NCI-H2107 (cell line): ENCODE data around the gene SHB.
"Not testable (repeated sequence)": the region's sequence is repeated elsewhere in the genome, so short reads cannot be mapped to it uniquely, and the experiment has no call there.

ENCODE experiments used
- DNase-seq: peaks from one replicate; lab custom pipeline; 2025; lab: John Stamatoyannopoulos, UW

The SHB gene

GRCh38 chr9:37918665-37919170 lies 150.3 kb downstream of the SHB start:
- DNase-seq = no peak

- no peak for DNase-seq
Measured at GRCh38 chr9:37917801-37918664, 151.0 kb downstream of the SHB start.

GRCh38 chr9:37917313-37917731 lies 151.7 kb downstream of the SHB start:
- no peak for DNase-seq

DNA sequence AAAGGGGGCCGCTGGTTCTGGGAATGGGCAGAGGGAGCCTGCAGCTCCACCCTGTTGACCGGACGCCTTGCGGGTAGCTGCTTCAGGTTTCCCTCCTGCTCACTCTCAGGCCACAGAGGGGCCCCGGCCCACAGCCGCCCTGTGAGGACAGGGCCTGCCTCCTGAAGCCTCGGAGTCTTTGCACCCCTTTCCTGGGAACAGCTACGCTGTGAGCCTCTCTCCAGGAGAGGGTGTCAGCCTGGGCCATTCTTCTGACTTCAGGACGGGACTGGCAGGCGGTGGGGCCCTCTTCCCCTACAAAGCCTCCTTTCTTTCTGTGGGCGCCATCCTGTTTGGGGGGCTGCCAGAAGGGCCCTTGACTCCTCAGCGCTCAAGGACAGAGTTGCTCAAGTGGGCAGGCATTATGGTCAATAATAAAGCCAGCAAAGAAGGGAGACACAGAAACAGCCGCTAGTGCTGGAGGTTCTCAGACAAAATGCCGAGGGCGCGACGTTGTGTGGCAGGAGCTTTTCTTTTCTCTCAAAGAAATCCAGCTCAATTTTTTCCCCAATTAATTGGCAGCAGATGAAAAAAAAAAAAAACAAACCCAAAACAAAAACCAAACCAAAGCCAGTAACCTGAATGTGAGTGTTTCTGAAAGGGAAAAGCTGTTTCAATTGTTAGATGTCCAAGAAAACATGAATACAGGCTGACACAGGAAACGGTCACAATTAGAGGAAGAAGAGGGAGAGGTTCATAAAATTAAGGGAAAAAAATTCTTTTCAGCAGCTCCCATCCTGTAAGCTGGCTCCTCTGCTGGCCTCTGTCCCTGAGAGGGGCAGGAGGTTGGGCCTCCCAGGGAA lies 152.3 kb downstream of the SHB start:
- DNase-seq = no peak

GRCh38 chr9:37915911-37916470 lies 153.0 kb downstream of the SHB start:
- DNase-seq = no peak

GRCh38 chr9:37914701-37915358 lies 154.2 kb downstream of the SHB start:
- DNase-seq = no peak

GRCh38 chr9:37914154-37914551 lies 154.9 kb downstream of the SHB start:
- DNase-seq = no peak

DNA sequence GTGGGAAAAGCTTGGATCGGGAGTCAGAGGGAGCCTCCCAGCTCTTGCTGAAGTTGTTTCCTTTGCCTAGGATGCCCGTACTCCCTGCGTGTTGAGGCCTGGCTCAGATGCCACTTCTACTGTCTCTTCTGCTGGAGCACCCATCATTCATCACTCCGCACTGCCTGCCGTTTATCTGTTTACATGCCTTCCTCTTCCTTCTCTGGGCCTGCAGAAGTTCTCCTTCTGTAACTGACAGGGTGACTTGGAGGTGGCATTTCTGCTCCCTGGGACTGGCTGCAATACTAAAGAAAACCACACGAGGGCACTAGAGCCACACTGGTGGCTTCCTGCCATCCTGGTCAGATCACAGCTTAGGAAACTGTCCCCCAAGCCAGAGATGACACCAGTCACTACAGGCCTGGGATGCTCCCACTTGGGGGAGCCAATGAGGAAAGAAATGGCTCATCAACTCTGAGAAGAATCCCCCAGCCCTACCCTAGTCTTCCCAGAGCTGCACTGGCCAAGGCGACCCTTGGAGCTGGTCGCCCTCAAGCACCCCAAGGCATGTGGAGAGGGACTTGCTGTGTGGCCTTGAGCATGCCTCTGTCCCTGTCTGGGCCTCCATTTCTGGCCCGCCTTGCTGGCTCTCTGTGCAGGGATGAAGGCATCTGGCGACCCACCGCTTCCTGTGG lies 155.4 kb downstream of the SHB start:
- peak; percentile 68 for DNase-seq

DNA sequence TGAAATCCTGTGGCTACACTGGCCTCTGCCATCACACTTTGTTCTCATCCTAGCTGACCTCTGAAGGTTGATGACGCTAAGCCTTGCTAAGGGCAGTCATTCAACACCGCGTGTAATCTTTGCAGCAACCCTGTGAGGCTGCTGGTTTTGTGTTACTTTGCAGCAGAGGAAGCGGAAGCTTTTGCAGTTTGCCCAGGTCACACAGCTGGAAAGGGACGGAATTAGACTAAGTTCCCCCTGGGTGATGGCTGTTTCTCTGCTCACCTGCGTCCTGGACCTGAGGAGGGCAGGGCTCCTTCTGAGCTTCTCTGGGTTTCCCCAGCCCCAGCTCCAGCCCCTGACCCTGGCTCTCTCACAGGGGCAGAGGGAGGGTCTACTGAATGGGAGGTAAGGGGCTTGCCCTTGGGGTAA lies 157.8 kb downstream of the SHB start:
- no peak for DNase-seq

DNA sequence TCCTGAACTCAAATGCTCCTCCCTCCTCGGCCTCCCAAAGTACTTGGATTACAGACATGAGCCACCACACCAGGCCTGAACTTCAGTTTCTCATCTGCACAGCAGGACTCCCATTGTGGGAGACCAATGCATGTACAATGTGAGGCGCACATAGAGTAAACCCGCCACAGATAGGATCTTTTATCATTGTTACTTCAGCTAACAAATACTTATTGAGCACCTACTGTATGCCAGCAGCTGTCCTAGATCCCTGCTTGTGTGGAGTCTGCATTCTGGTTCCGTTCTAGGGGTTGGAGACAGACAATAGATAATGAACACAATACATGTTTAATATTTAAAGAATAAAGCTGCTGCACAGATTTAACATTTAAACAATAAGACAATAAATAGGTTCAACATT lies 158.8 kb downstream of the SHB start:
- no peak for DNase-seq

- DNase-seq = not testable (repeated sequence)
Measured at GRCh38 chr9:37909836-37910235, 159.2 kb downstream of the SHB start.

DNA sequence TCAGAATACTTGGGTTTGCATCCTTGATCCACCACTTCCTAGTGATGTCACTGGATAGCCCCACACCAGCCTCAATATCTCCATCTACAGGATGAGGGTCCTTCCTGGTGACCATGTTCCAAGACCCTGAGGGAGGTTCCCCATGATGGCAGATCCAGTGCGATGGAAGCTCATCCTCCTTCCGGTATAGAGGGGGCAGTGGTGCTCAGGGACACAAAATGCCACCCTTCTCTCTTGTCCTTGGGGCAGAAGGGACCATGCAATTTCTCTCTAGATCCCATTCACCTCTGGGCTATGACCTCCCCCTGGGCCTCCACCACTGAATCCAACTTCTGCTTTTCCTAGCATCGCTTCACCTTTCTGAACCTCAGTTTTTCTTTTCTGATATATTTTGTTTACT lies 159.7 kb downstream of the SHB start:
- DNase-seq = no peak

DNA sequence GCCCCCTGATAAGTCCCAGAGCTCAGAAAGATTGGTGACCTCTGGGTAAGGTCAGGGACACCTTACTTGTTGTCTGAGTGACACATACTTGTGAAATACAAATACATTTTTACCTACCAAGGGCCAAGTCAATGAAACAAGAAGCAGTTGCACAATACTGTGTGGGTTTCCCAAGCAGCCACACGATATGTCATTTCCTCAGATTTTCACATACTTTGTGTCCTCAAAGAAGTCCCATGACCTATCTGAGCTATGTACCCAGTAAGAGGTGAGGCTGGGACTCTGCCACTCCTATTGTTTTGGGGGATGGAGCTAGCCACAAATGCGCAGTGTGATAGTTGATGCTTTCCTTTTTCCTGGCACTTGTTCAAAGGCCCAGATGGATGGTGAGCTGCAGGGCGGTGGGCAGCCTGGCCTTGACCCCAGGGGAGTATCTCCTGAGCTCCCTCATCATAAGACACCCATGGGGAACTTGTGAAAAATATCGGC lies 160.3 kb downstream of the SHB start:
- no peak for DNase-seq

DNA sequence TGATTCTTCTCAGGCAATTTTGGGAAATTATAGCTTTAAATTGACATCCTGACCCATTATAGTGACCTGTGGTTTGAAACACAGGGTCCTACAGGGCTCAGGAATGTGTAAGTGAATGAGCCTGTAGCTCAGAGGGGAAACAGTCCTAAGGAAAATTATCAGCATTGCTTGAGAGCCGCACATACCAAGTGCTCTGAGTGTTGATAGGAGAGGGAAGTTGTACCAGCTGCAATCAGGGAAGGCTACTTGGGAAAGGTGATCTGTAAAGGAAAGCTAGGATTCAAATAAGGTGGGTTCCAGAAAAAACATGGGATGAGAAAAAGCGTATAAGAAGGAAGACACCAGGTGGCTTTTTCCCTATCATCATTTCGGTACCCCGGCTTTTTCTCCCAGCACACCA lies 160.7 kb downstream of the SHB start:
- DNase-seq = no peak

DNA sequence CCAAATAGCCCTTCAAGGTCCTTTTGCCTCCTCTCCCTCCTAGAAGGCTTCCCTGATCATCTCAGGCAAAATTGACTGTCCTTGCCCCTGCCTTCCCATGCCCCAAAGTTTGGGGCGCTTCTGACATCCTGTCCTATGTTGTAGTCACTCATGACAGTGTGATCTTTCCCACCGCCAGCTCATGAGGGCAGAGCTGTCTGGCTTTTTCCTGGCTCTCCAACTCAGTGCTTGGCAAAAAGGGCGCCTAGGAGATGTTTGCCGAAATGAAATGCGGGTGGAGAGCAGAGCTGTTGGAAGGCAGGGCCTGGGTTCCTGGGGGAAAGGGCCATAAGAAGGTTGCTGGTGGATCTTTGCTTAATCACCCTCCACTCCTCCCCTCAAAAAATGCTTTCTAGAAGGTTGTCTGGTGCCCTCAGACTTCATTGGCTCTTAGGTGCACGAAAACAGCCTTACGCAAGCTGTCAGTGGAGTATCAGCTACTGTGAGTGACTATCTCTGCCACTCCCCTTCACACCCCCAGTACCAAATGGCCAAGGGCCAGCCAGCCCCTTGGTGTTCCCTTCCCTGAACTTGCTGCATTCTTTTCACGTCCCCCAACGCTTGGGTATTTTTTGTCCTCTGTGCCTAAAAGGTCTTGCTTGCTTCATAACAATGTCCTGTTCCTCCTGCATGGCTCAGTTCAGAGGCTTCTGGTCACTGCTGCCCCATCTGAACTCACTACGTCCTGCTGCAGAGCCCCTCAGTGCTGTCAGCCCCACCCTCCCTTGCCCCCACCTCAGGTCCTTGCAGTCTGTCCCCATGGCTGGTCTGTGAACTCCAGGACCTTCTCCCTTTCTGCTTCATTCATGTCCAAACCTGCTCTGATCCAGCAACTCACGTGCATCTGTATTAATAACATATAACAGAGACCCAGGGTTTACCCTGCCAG lies 162.5 kb downstream of the SHB start:
- no peak for DNase-seq

- no peak for DNase-seq
Measured at GRCh38 chr9:37905776-37906175, 163.3 kb downstream of the SHB start.

DNA sequence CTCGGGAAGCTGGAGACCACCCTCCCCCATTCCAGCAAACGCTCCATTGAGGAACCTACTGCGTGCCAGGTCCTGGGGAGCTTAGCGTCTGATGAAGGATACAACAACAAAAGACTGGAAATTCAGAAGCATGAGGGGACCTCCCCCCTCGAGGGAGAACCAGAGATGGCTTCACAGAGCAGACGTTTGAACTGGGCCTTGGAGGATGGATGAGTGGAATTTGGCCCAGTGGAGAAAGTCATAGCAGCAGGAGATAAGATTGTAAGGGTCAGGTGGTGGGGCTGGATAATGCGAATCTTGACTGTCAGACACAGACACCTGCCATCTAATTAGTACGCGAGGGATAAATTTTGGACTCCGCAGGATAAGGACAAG lies 163.9 kb downstream of the SHB start:
- DNase-seq = no peak

DNA sequence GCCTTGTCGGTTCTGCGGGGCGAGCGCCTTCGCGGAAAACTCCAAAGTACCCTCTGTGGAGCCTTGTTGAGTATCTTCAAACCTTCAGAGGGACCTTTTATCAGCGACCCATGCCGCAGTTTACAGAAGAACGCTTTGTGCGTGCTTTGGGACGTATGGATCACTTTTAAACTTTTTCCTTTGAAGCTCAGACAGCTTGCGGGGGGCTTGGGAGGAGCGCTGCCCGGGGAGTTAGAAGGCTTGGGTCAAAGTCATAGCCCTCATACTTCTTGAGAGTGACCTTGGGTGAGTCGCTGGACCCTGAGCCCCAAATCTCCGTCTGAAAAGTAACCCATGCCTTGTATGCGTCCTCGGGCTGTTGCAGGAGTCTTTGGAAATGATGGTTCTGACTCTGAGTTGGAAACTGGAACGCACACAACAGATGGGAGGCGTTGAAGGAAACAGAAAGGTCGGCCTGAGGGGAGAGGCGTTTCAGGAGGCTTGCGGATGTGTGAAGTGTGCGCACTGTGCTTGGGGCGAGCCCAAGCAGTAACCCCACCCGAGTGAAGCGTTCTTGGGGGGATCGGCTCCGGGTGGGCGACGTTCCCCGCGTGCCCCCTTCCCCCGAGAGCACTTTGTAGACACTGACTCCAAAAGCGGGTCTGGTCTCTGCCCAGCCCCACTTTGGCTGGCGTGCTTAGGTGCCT lies 164.4 kb downstream of the SHB start:
- no peak for DNase-seq

DNA sequence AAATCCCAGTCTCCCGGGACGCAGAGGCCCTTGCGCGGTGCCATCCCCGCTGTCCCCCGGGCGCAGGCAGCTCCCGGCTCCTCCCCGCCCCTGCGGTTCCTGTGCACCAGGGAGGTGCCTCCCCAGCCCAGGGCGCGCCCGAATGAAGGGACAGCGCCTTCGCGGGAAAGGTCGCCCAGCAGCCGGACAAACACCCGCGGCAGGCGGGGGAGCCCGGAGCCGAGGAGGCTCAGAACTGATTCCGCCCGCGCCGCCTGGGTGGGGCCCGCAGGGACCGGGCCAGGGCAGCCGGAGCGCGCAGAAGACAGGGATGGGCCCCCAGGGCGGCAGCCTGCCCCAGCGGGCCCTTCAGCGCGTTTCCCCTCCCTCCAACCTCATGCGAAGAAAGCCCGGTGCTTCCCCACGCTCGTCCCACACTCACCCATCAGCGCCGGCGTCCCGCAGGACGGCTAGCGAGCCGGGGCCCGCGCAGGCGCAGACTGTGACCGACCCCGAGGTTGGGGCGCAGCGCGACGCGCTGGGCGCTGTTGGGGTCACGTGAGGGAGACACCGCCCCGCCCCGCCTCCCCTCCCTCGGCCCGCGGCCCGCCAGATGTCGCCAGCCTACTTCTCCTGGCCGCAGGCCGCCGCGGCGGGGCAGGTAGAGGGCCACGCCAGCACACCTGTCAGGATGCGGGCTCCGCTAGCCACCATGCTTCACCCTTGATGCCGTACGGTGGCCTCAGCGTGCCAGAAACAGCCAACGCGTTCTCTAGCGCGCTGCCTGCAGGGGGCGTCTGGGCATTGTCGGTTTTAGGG lies 165.2 kb downstream of the SHB start, which contains the start of gene SLC25A51:
Gene SLC25A51, minus strand, starts transcription at position 481 of the 798 bp plus-strand sequence. CDS start 15,577 bp downstream, outside the sequence.
- DNase-seq = peak; percentile 92
